ENCODE measurements around the gene ANKRD22.

DNA sequence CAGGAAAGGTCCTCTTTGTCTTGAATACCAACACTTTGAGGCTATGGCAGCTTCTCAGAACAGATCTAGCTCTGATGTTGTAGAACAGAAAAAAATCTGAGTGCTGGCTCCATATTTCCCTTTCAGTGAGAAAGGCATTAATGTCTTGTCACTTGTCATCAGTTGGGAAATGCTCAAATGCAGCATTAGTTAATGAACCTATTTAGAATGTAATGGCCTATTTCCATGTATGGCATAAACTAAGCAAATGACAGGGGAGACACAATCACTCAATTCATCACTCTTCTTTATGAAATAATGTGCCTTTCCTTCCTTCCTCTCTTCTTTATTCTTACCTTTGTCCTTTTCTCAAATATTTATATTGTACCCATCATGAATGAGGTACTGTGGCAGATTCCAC, 23.4 kb upstream of the ANKRD22 start:
- TF ChIP-seq CTCF (IDR thresholded peaks at IDR 0.05), result no peak
- no peak for TF ChIP-seq POLR2AphosphoS5 (IDR thresholded peaks at IDR 0.05)

Data from transverse colon (tissue), 4 donors.